WERI-Rb-1 (cell line): Measurements from ENCODE around the gene TNPO3.

Experiments
- DNase-seq: peaks from one replicate; pipeline ENCODE4 v3.0.0-alpha.2; 2020
- H3K27ac ChIP-seq: fragments of 250-450 bp; sonication (Bioruptor Pico); 2 replicates; pipeline ENCODE4 v1.5.1; 2020; ENCODE audit warnings: mild to moderate bottlenecking, moderate library complexity
- H3K27me3 ChIP-seq: fragments of 250-450 bp; sonication (Bioruptor Pico); 2 replicates; pipeline ENCODE4 v1.5.1; 2021; ENCODE audit warnings: mild to moderate bottlenecking, low read depth, moderate library complexity; ENCODE audit not compliant: insufficient read depth, severe bottlenecking
- H3K36me3 ChIP-seq: fragments of 250-450 bp; sonication (Bioruptor Pico); 2 replicates; pipeline ENCODE4 v1.5.1; 2020; ENCODE audit warnings: mild to moderate bottlenecking, moderate library complexity
- H3K4me3 ChIP-seq: 2 replicates; pipeline ENCODE4 v1.5.1; 2011; ENCODE audit warnings: low read depth, mild to moderate bottlenecking, control low read depth, low read length
- H3K9me3 ChIP-seq: fragments of 250-450 bp; sonication (Bioruptor Pico); 2 replicates; pipeline ENCODE4 v1.5.1; 2021; ENCODE audit warnings: mild to moderate bottlenecking, moderate library complexity; ENCODE audit not compliant: severe bottlenecking
- CTCF ChIP-seq: IDR thresholded peaks from 2 replicates; pipeline ENCODE4 v1.5.1; 2011; ENCODE audit warnings: low read depth, mild to moderate bottlenecking, control low read depth, inconsistent platforms, low read length

TNPO3 gene

DNA sequence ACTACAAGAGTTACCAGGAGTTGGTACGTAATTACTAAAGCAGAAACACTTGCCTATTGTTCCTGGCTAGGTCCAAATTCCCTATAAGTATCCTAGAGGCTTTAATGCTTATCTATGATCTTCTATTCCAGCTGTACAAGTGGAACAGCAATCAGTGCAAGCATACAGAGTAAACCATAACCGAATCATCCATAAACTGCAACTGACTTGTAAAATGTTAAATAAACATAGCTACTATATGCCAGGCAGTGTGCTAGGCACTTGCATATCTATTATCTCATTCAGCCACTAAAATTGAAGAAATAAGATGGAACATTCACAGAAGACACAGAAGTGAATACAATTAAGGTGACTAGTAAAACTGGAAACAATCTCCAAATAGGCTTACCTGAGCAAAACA, 61.5 kb downstream of the TNPO3 start:
- DNase-seq = no peak
- no peak for TF ChIP-seq CTCF
- Histone ChIP-seq H3K9me3 (no peaks in the 10 kb centered on the region), H3K4me3 (no peak overlapping the region), H3K36me3 (peaks cover 65% of the 10 kb centered on the region), H3K27me3 (no peaks in the 10 kb centered on the region), H3K27ac (no peak overlapping the region)

GRCh38 chr7:128989961-128990360, 65.0 kb downstream of the TNPO3 start:
- H3K9me3 ChIP-seq = no peaks in the 10 kb centered on the region
- no peak for DNase-seq
- H3K4me3 ChIP-seq = no peak overlapping the region
- TF ChIP-seq CTCF = no peak
- peaks cover 73% of the 10 kb centered on the region for H3K36me3 ChIP-seq
- H3K27ac ChIP-seq = no peak overlapping the region
- H3K27me3 ChIP-seq = no peaks in the 10 kb centered on the region

- Histone ChIP-seq H3K36me3 (peaks cover 80% of the 10 kb centered on the region), H3K27me3 (no peaks in the 10 kb centered on the region), H3K9me3 (no peaks in the 10 kb centered on the region), H3K27ac (no peak overlapping the region), H3K4me3 (no peak overlapping the region)
- no peak for DNase-seq
- TF ChIP-seq CTCF = no peak
Measured at GRCh38 chr7:128988372-128988771, 66.5 kb downstream of the TNPO3 start.

DNA sequence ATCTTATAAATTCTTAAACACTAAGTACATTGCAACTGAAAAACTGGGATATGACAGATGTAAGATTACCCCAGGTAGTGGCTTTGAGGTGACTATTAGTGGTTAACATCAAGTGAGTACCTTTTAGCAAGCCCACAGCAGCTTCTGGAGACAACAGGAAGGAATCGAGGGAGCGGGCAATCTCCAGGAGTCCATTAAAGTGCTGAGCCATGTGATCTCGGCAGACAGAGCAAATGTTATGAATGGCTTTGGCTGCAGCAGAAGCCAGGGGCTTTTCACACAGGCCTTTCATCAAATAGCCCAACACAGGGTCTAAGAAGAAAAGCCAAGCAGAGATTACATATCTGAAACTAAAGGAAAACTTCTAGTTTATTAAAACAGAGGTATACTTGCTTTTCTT, 68.3 kb downstream of the TNPO3 start:
- DNase-seq = no peak
- H3K9me3 ChIP-seq = no peaks in the 10 kb centered on the region
- H3K27me3 ChIP-seq = no peaks in the 10 kb centered on the region
- no peak for TF ChIP-seq CTCF
- H3K36me3 ChIP-seq = peaks cover 88% of the 10 kb centered on the region
- no peak overlapping the region for H3K4me3 ChIP-seq
- no peak overlapping the region for H3K27ac ChIP-seq

DNA sequence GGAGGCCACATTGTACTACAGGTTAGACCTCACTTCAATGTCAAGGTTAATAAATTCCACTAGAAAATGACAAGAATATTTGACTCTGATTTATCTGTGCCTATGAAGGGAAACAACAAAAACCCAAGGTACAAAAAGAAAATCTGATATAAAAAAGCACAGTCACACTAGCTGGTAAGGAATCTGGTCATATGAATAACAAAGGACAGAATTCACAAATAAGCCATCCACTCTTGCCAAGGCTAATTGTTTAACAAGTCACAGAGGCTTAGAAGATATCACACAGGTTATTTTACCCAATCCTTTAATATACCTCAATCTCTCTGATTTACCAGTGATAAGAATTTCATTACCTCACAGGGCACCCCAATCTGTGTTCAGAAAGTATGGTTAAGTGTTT, 69.3 kb downstream of the TNPO3 start:
- TF ChIP-seq CTCF = no peak
- H3K27me3 ChIP-seq = no peaks in the 10 kb centered on the region
- H3K4me3 ChIP-seq = no peak overlapping the region
- no peak overlapping the region for H3K27ac ChIP-seq
- H3K9me3 ChIP-seq = no peaks in the 10 kb centered on the region
- peaks cover 88% of the 10 kb centered on the region for H3K36me3 ChIP-seq
- DNase-seq = no peak

DNA sequence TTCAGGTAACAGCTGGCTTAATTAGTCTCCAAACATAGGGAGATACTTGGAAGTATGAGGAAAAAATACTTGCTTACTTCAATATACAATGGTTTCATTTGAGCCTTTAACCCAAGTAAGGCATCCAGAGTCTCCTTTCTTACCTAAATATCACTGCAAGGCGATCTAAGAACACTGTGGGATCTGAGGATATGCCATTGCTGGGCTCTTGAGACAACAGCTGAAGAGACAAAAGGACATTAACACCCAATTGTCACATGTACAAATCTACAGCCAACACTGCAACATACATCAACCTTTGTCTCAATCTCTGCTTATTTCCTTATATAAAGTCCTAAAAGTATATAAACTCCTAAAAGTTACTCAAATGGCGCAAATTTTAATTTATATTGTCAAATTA, 72.8 kb downstream of the TNPO3 start:
- no peak for TF ChIP-seq CTCF

More for the DNA sequence above, 72.8 kb downstream of the TNPO3 start:
- Histone ChIP-seq H3K9me3 (no peaks in the 10 kb centered on the region), H3K27ac (no peak overlapping the region), H3K27me3 (no peaks in the 10 kb centered on the region), H3K4me3 (no peak overlapping the region), H3K36me3 (peaks cover 85% of the 10 kb centered on the region)
- DNase-seq = no peak
